IMR-90 (cell line): ENCODE results near the gene CCDC148. TPM values are rescaled to one million over a fixed set of nuclear protein-coding genes. Genes with fewer than 3 reads are reported as not detected.

Experiments
- ATAC-seq: fragments of 200-7000 bp; cut with Tn5 transposase; 2 replicates; pipeline ENCODE4 v1.9.1; 2020; ENCODE audit warnings: low read depth, mild to moderate bottlenecking, moderate library complexity
- BruUV-seq: library from RNA; stranded (reverse); fragments of 400-500 nt; replicated peaks from 2 replicates; lab custom pipeline; 2021; lab: Mats Ljungman, UMichigan
- CTCF ChIA-PET: fragments of 300-600 bp; formaldehyde crosslinking; extraction: SDS; loops from one replicate; lab custom pipeline; 2021; ENCODE audit warnings: antibody characterized with exemption; lab: Yijun Ruan, JAX
- POLR2A ChIA-PET: fragments of 300-600 bp; sonication (Branson Sonifier 250); formaldehyde crosslinking; loops from one replicate; lab custom pipeline; 2022; ENCODE audit warnings: antibody characterized with exemption; ENCODE audit not compliant: unreplicated experiment; lab: Charles Lee
- DNase-seq: peaks from one replicate; pipeline ENCODE4 v3.0.0; 2013
- H2AFZ ChIP-seq: replicated peaks from 2 replicates; pipeline ENCODE3; 2013; ENCODE audit warnings: low read length, mild to moderate bottlenecking; ENCODE audit not compliant: poor library complexity
- H2AK5ac ChIP-seq: 2 replicates; pipeline ENCODE4 v1.6.1; 2013; ENCODE audit warnings: low read depth, low read length, inconsistent platforms
- H2AK9ac ChIP-seq: replicated peaks from 2 replicates; pipeline ENCODE3; 2013; ENCODE audit warnings: mild to moderate bottlenecking, low read depth, low read length, moderate library complexity; ENCODE audit not compliant: poor library complexity
- H2BK120ac ChIP-seq: 2 replicates; pipeline ENCODE4 v1.6.1; 2013; ENCODE audit warnings: low read depth, low read length, inconsistent platforms
- H2BK15ac ChIP-seq: 3 replicates; pipeline ENCODE4 v1.6.1; 2013; ENCODE audit warnings: low read depth, low read length, inconsistent platforms
- H2BK20ac ChIP-seq: 2 replicates; pipeline ENCODE4 v1.6.1; 2013; ENCODE audit warnings: low read depth, mild to moderate bottlenecking, inconsistent platforms, low read length, moderate library complexity
- H2BK5ac ChIP-seq: 2 replicates; pipeline ENCODE4 v1.6.1; 2013; ENCODE audit warnings: mild to moderate bottlenecking, low read depth, low read length, inconsistent platforms; ENCODE audit not compliant: poor library complexity, severe bottlenecking
- H3K14ac ChIP-seq: replicated peaks from 2 replicates; pipeline ENCODE4 v1.6.1; 2013; ENCODE audit warnings: low read depth, low read length, inconsistent platforms
- H3K18ac ChIP-seq: 2 replicates; pipeline ENCODE4 v1.6.1; 2013; ENCODE audit warnings: low read depth, low read length, control low read depth
- H3K23ac ChIP-seq: 2 replicates; pipeline ENCODE4 v1.6.1; 2013; ENCODE audit warnings: low read depth, low read length, inconsistent platforms
- H3K27ac ChIP-seq: 2 replicates; pipeline ENCODE4 v1.5.1; 2013; ENCODE audit warnings: mild to moderate bottlenecking, control low read depth, low read length; ENCODE audit not compliant: insufficient read depth
- H3K27me3 ChIP-seq: 2 replicates; pipeline ENCODE4 v1.6.1; 2013; ENCODE audit warnings: low read length; ENCODE audit not compliant: control insufficient read depth, insufficient read depth
- H3K36me3 ChIP-seq: 2 replicates; pipeline ENCODE4 v1.6.1; 2013; ENCODE audit warnings: low read length, mixed read lengths; ENCODE audit not compliant: control insufficient read depth, insufficient read depth
- H3K4ac ChIP-seq: 2 replicates; pipeline ENCODE4 v1.6.1; 2013; ENCODE audit warnings: low read depth, low read length, inconsistent platforms
- H3K4me1 ChIP-seq: 2 replicates; pipeline ENCODE4 v1.6.1; 2013; ENCODE audit warnings: low read length, mixed read lengths; ENCODE audit not compliant: control insufficient read depth, insufficient read depth
- H3K4me2 ChIP-seq: 2 replicates; pipeline ENCODE4 v1.6.1; 2013; ENCODE audit warnings: low read depth, mild to moderate bottlenecking, control low read depth, low read length, moderate library complexity
- H3K4me3 ChIP-seq: 2 replicates; pipeline ENCODE4 v1.5.1; 2013; ENCODE audit warnings: low read depth, mild to moderate bottlenecking, control low read depth, low read length, moderate library complexity; ENCODE audit not compliant: insufficient read depth
- H3K56ac ChIP-seq: 2 replicates; pipeline ENCODE4 v1.6.1; 2013; ENCODE audit warnings: low read length, inconsistent platforms; ENCODE audit not compliant: insufficient read depth; ENCODE audit errors: extremely low read depth
- H3K79me1 ChIP-seq, 2 experiments: 2 replicates each; pipeline ENCODE4 v1.6.1; 2013; ENCODE audit warnings: low read length in 2 of 2, inconsistent platforms in 1 of 2, low read depth in 1 of 2
- H3K9ac ChIP-seq: 2 replicates; pipeline ENCODE4 v1.6.1; 2013; ENCODE audit warnings: low read depth, low read length, control low read depth
- H3K9me1 ChIP-seq: 2 replicates; pipeline ENCODE4 v1.6.1; 2013; ENCODE audit warnings: low read length, inconsistent platforms; ENCODE audit not compliant: insufficient read depth
- H3K9me3 ChIP-seq: 2 replicates; pipeline ENCODE4 v1.6.1; 2013; ENCODE audit warnings: low read length; ENCODE audit not compliant: control insufficient read depth, insufficient read depth
- H4K20me1 ChIP-seq: 2 replicates; pipeline ENCODE4 v1.6.1; 2013; ENCODE audit warnings: low read length, inconsistent platforms; ENCODE audit not compliant: insufficient read depth
- H4K5ac ChIP-seq: 2 replicates; pipeline ENCODE4 v1.6.1; 2013; ENCODE audit warnings: mild to moderate bottlenecking, low read depth, low read length, control low read depth
- H4K8ac ChIP-seq, 2 experiments: 2 replicates each; pipeline ENCODE4 v1.6.1; 2013; ENCODE audit warnings: low read depth in 2 of 2, low read length in 2 of 2, control low read depth in 1 of 2, inconsistent platforms in 1 of 2
- H4K91ac ChIP-seq: 2 replicates; pipeline ENCODE4 v1.6.1; 2013; ENCODE audit warnings: low read depth, low read length, inconsistent platforms; ENCODE audit not compliant: insufficient read depth
- BHLHE40 ChIP-seq: fragments of 150-350 bp; IDR thresholded peaks from 2 replicates; pipeline ENCODE4 v1.6.1; 2016; ENCODE audit warnings: mild to moderate bottlenecking, low read depth, low read length
- MAZ ChIP-seq: IDR thresholded peaks from 2 replicates; pipeline ENCODE4 v1.6.1; 2012; ENCODE audit warnings: low read depth, mild to moderate bottlenecking, low read length, improper control_type of control experiment, moderate library complexity, borderline replicate concordance
- NFE2L2 ChIP-seq: fragments of 150-350 bp; IDR thresholded peaks from 2 replicates; pipeline ENCODE4 v1.6.1; 2016; ENCODE audit warnings: low read depth, mild to moderate bottlenecking, low read length
- RCOR1 ChIP-seq: IDR thresholded peaks from 2 replicates; pipeline ENCODE4 v1.6.1; 2012; ENCODE audit warnings: mild to moderate bottlenecking, low read length, improper control_type of control experiment; ENCODE audit not compliant: insufficient replicate concordance
- SMC3 ChIP-seq: fragments of 150-350 bp; IDR thresholded peaks from 2 replicates; pipeline ENCODE4 v1.6.1; 2016; ENCODE audit warnings: low read depth, mild to moderate bottlenecking, antibody characterized with exemption, low read length, moderate library complexity
- WGBS, 2 experiments: methylation state at CpG; one replicate each; pipeline versions ENCODE4 v1.1.5 to v1.1.7; 2013; ENCODE audit warnings: missing lambda C conversion rate in 2 of 2; ENCODE audit not compliant: insufficient read length in 1 of 2; ENCODE audit errors: extremely low coverage in 2 of 2; 5-methylcytosine and 5-hydroxymethylcytosine counted together
- dilution Hi-C: fragments of 300-500 bp; cut with HindIII; formaldehyde crosslinking; loops from one replicate; pipeline ENCODE4 v1.14.3; 2018; ENCODE audit warnings: low sequenced_read_pairs; ENCODE audit not compliant: unreplicated experiment
- in situ Hi-C: fragments of 300-500 bp; cut with MboI; formaldehyde crosslinking; loops from 3 replicates; pipeline ENCODE4 v1.14.3; 2019; ENCODE audit warnings: low sequenced_read_pairs, inconsistent platforms, mixed read lengths
- intact Hi-C: fragments of 100-400 bp; cut with micrococcal nuclease; formaldehyde crosslinking; loops from 2 replicates; pipeline ENCODE4 v1.10.0; 2022
- polyA plus RNA-seq, 3 experiments: library from polyadenylated mRNA; depleted of rRNA; stranded (reverse); fragments of >200 nt; gene quantifications; 2 replicates each; pipeline ENCODE4 v1.2.3, GENCODE V29; 2012; ENCODE audit warnings: low replicate concordance in 1 of 3
- total RNA-seq: library from RNA; depleted of rRNA; stranded (reverse); fragments of >200 nt; gene quantifications from 2 replicates; pipeline ENCODE4 v1.2.3, GENCODE V29; 2012

The CCDC148 gene
- total and polyA plus RNA-seq, 2 of the 4 experiments (the other 2 are of a cell fraction) = 0.18 to 0.31 TPM

DNA sequence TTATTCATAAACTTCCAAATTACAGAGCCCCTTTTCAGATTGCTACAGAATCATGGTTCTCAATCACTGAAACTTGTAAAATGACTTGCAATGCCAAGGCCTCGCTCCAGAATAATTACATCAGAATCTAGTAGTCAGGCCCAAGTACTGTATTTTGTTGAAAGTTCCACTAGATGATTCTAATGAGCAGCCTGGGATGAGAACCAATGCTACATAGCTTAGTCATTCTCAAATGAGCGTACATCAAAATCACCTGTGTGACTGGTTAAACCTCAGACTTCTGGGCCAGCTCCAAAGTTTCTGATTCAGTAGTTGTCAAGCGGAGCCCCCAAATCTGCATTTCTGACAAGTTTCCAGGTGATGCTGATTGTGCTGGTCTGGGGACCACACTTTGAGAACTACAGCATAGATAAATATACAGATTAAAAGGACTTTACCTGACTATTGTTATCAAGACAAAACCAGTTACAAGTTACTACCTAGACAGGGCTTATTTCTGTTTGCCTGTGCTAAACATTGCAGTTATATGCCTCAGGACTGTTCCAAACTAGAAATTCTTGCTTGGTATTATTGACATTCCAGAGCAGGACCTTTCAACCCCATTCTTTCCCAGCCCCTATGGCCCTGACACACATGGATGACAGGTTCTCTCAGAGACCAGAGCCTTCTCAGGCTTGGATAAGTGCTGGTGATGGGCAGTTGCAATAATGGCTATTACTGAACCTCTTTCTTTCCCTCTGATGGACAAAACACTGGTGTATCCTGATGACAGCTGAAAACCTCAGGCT is 271.8 kb downstream of the CCDC148 start:
- Histone ChIP-seq H3K36me3 (no peaks in the 10 kb centered on the region), H4K8ac (no peak overlapping the region), H2BK5ac (no peak overlapping the region), H2BK15ac (no peak overlapping the region), H2BK120ac (no peak overlapping the region), H3K9me3 (no peaks in the 10 kb centered on the region), H3K56ac (no peak overlapping the region), H4K5ac (no peak overlapping the region), H2AK5ac (no peak overlapping the region), H4K91ac (no peak overlapping the region), H3K4me3 (no peak overlapping the region), H2BK20ac (no peak overlapping the region), H2AK9ac (no peak overlapping the region), H3K18ac (no peak overlapping the region), H3K4ac (no peak overlapping the region), H2AFZ (no peak overlapping the region), H3K14ac (no peak overlapping the region), H3K79me1 (no peaks in the 10 kb centered on the region), H3K9ac (no peak overlapping the region), H3K4me1 (no peaks in the 10 kb centered on the region), H3K27me3 (peaks cover 2% of the 10 kb centered on the region), H3K4me2 (no peak overlapping the region), H3K23ac (no peak overlapping the region), H4K20me1 (no peaks in the 10 kb centered on the region), H3K9me1 (no peaks in the 10 kb centered on the region), H3K27ac (no peak overlapping the region)
- ATAC-seq (no peak), DNase-seq (no peak)
- TF ChIP-seq NFE2L2 (no peak), BHLHE40 (no peak), MAZ (no peak), RCOR1 (no peak), SMC3 (no peak)
- WGBS, 2 experiments = 86% methylated on average over 1 of the region's 3 CpGs; no CpG with 5 or more reads in 1 of the 2 experiments
- intact Hi-C loops = no loop called here
- dilution Hi-C loops = no loop called here
- in situ Hi-C loops = no loop called here
- BruUV-seq = no TSS peak
- ChIA-PET POLR2A (no interaction called here), CTCF (no interaction called here)
